ENCODE results near the gene EPHA3.

EPHA3 gene

GRCh38 chr3:89180334-89180733, 72.9 kb downstream of the EPHA3 start:
- Histone ChIP-seq H3K27ac (replicated peaks; ENCODE audit: low read length) (no peak overlapping the region), H4K8ac (ENCODE audit: low read depth, low read length) (no peak overlapping the region), H2BK5ac (ENCODE audit: low read length) (no peak overlapping the region), H2BK120ac (ENCODE audit: low read depth, low read length) (no peak overlapping the region), H3K9me3 (replicated peaks in 1 of 2; ENCODE audit: control insufficient read depth in 2 of 2, insufficient read depth in 1 of 2, low read depth in 1 of 2, low read length in 2 of 2) (no peaks in the 10 kb centered on the region), H3K4me2 (ENCODE audit: insufficient read depth, low read length, poor library complexity, severe bottlenecking) (no peak overlapping the region), H3K23ac (ENCODE audit: low read depth, low read length, poor library complexity) (no peak overlapping the region), H3K4me3 (ENCODE audit: low read length in 2 of 2) (no peak overlapping the region), H3K36me3 (replicated peaks in 1 of 2; ENCODE audit: control insufficient read depth in 2 of 2, insufficient read depth in 2 of 2, low read length in 2 of 2) (no peaks in the 10 kb centered on the region), H3K4me1 (ENCODE audit: control insufficient read depth in 2 of 2, insufficient read depth in 1 of 2, low read depth in 1 of 2, low read length in 2 of 2) (peaks cover 0 to 17% of the 10 kb centered on the region in 2 donors), H2AK5ac (ENCODE audit: low read depth, low read length) (no peak overlapping the region), H3K27me3 (ENCODE audit: control insufficient read depth in 3 of 3, insufficient read depth in 3 of 3, low read depth in 1 of 3, low read length in 3 of 3) (no peaks in the 10 kb centered on the region), H3K79me1 (ENCODE audit: low read depth, low read length) (no peaks in the 10 kb centered on the region), H2BK15ac (ENCODE audit: low read length) (no peak overlapping the region), H3K4ac (ENCODE audit: low read length) (no peak overlapping the region), H3K18ac (ENCODE audit: low read length) (no peak overlapping the region), H4K91ac (ENCODE audit: low read depth, low read length, poor library complexity) (no peak overlapping the region), H2AFZ (ENCODE audit: low read length) (no peak overlapping the region), H3K9ac (ENCODE audit: low read depth, low read length, poor library complexity) (no peak overlapping the region), H3K14ac (ENCODE audit: low read length) (no peak overlapping the region), H2BK12ac (ENCODE audit: low read length) (no peak overlapping the region)
- WGBS, 2 donors (ENCODE audit: extremely low coverage in 2 of 2, insufficient read length in 2 of 2, insufficient replicate concordance in 1 of 2) = no CpG with 5 or more reads among the region's 2 CpGs
- DNase-seq (ENCODE audit: low spot score) = no peak

- Histone ChIP-seq H3K4ac (ENCODE audit: low read length) (no peak overlapping the region), H3K79me1 (ENCODE audit: low read depth, low read length) (no peaks in the 10 kb centered on the region), H3K14ac (ENCODE audit: low read length) (no peak overlapping the region), H2AFZ (ENCODE audit: low read length) (no peak overlapping the region), H3K9me3 (replicated peaks in 1 of 2; ENCODE audit: control insufficient read depth in 2 of 2, insufficient read depth in 1 of 2, low read depth in 1 of 2, low read length in 2 of 2) (no peaks in the 10 kb centered on the region), H3K36me3 (replicated peaks in 1 of 2; ENCODE audit: control insufficient read depth in 2 of 2, insufficient read depth in 2 of 2, low read length in 2 of 2) (no peaks in the 10 kb centered on the region), H2AK5ac (ENCODE audit: low read depth, low read length) (no peak overlapping the region), H4K8ac (ENCODE audit: low read depth, low read length) (no peak overlapping the region), H2BK120ac (ENCODE audit: low read depth, low read length) (no peak overlapping the region), H3K4me1 (ENCODE audit: control insufficient read depth in 2 of 2, insufficient read depth in 1 of 2, low read depth in 1 of 2, low read length in 2 of 2) (peaks cover 0 to 19% of the 10 kb centered on the region in 2 donors), H2BK15ac (ENCODE audit: low read length) (no peak overlapping the region), H3K4me2 (ENCODE audit: insufficient read depth, low read length, poor library complexity, severe bottlenecking) (no peak overlapping the region), H4K91ac (ENCODE audit: low read depth, low read length, poor library complexity) (no peak overlapping the region), H2BK12ac (ENCODE audit: low read length) (no peak overlapping the region), H2BK5ac (ENCODE audit: low read length) (no peak overlapping the region), H3K23ac (ENCODE audit: low read depth, low read length, poor library complexity) (no peak overlapping the region), H3K18ac (ENCODE audit: low read length) (no peak overlapping the region), H3K4me3 (ENCODE audit: low read length in 2 of 2) (no peak overlapping the region), H3K27ac (replicated peaks; ENCODE audit: low read length) (no peak overlapping the region), H3K27me3 (ENCODE audit: control insufficient read depth in 3 of 3, insufficient read depth in 3 of 3, low read depth in 1 of 3, low read length in 3 of 3) (no peaks in the 10 kb centered on the region), H3K9ac (ENCODE audit: low read depth, low read length, poor library complexity) (no peak overlapping the region)
- WGBS, 2 donors (ENCODE audit: extremely low coverage in 2 of 2, insufficient read length in 2 of 2, insufficient replicate concordance in 1 of 2) = no CpG with 5 or more reads among the region's 1 CpG
- no peak for DNase-seq (ENCODE audit: low spot score)
These were observed 74.6 kb downstream of the EPHA3 start for GRCh38 chr3:89182056-89182455.

DNA sequence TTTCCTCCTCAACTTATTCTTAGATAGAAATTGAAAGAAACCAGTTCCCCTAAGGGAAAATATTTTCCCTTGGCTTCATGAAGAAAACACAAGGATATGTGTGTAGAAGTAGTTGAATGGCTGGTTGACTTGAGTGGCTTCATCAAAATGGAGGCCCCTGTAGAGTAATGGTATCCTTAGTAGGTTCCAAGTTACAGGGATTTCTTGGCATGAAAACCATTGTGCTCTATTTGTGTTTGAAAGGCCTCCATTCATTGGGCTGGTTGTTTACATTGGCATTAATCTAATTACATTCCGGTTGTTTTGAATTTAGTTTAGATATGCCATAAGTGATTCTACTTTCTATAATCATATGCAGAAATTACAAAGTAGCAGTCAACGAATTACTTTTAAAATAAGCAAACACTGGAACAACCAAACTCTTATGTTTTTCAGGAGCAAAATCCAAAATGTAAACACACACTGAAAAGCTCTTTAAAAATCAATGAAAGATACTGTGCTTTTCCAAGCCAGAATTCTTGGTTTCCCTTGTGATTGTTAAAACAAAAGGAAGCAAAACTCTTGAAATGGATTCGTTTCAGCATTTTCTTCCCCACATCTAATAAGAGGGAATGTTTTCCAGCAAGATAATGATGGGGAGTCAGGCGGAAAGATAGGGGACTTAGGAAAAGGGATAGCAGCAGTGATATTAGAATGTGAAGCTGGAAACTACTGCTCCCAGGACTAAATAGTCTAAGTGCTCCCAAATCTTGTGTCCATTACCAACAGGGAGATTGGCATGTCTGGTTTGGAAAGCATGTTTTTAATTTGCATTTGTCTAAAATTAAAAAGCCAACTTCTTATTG, 77.0 kb downstream of the EPHA3 start:
- no CpG with 5 or more reads among the region's 4 CpGs for WGBS, 2 donors (ENCODE audit: extremely low coverage in 2 of 2, insufficient read length in 2 of 2, insufficient replicate concordance in 1 of 2)
- H3K4ac ChIP-seq (ENCODE audit: low read length) = no peak overlapping the region
- no peak overlapping the region for H4K8ac ChIP-seq (ENCODE audit: low read depth, low read length)
- H3K9ac ChIP-seq (ENCODE audit: low read depth, low read length, poor library complexity) = no peak overlapping the region
- no peak overlapping the region for H2BK15ac ChIP-seq (ENCODE audit: low read length)
- H2AK5ac ChIP-seq (ENCODE audit: low read depth, low read length) = no peak overlapping the region
- H3K4me1 ChIP-seq (ENCODE audit: control insufficient read depth in 2 of 2, insufficient read depth in 1 of 2, low read depth in 1 of 2, low read length in 2 of 2) = peaks cover 0 to 13% of the 10 kb centered on the region in 2 donors
- no peaks in the 10 kb centered on the region for H3K9me3 ChIP-seq (replicated peaks in 1 of 2; ENCODE audit: control insufficient read depth in 2 of 2, insufficient read depth in 1 of 2, low read depth in 1 of 2, low read length in 2 of 2)
- no peak overlapping the region for H3K27ac ChIP-seq (replicated peaks; ENCODE audit: low read length)
- no peak overlapping the region for H3K14ac ChIP-seq (ENCODE audit: low read length)
- no peak overlapping the region for H3K23ac ChIP-seq (ENCODE audit: low read depth, low read length, poor library complexity)
- H3K18ac ChIP-seq (ENCODE audit: low read length) = no peak overlapping the region
- no peak overlapping the region for H3K4me3 ChIP-seq (ENCODE audit: low read length in 2 of 2)
- no peak overlapping the region for H3K4me2 ChIP-seq (ENCODE audit: insufficient read depth, low read length, poor library complexity, severe bottlenecking)
- no peaks in the 10 kb centered on the region for H3K79me1 ChIP-seq (ENCODE audit: low read depth, low read length)
- H2BK12ac ChIP-seq (ENCODE audit: low read length) = no peak overlapping the region
- H3K36me3 ChIP-seq (replicated peaks in 1 of 2; ENCODE audit: control insufficient read depth in 2 of 2, insufficient read depth in 2 of 2, low read length in 2 of 2) = no peaks in the 10 kb centered on the region
- H2BK120ac ChIP-seq (ENCODE audit: low read depth, low read length) = no peak overlapping the region
- H2AFZ ChIP-seq (ENCODE audit: low read length) = peak overlapping the region; percentile 37
- H2BK5ac ChIP-seq (ENCODE audit: low read length) = no peak overlapping the region
- no peak overlapping the region for H4K91ac ChIP-seq (ENCODE audit: low read depth, low read length, poor library complexity)
- H3K27me3 ChIP-seq (ENCODE audit: control insufficient read depth in 3 of 3, insufficient read depth in 3 of 3, low read depth in 1 of 3, low read length in 3 of 3) = no peaks in the 10 kb centered on the region
- no peak for DNase-seq (ENCODE audit: low spot score)

DNA sequence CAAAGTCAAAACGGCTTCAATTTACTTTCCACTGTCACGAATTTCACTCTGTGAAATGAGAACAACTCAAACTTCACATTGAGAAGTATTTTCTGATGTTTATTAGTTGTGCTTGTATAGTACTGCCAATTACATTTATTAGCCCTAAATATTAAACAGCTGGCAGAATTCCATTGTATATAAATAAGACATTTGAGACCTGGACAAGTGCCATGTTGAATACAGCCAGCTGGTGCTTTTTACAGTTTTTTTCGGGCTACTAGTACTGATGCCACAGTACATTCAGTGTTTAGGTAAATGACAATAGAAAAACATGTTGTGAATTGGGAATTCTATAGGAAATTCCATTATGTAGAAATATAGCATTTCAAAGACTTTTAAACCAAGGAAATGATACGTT, 79.0 kb downstream of the EPHA3 start:
- Histone ChIP-seq H2AK5ac (ENCODE audit: low read depth, low read length) (no peak overlapping the region), H3K4ac (ENCODE audit: low read length) (no peak overlapping the region), H3K14ac (ENCODE audit: low read length) (no peak overlapping the region), H3K9ac (ENCODE audit: low read depth, low read length, poor library complexity) (no peak overlapping the region), H3K4me1 (ENCODE audit: control insufficient read depth in 2 of 2, insufficient read depth in 1 of 2, low read depth in 1 of 2, low read length in 2 of 2) (peaks cover 0 to 2% of the 10 kb centered on the region in 2 donors), H3K4me3 (ENCODE audit: low read length in 2 of 2) (no peak overlapping the region), H2BK120ac (ENCODE audit: low read depth, low read length) (no peak overlapping the region), H3K79me1 (ENCODE audit: low read depth, low read length) (no peaks in the 10 kb centered on the region), H2AFZ (ENCODE audit: low read length) (no peak overlapping the region), H2BK15ac (ENCODE audit: low read length) (no peak overlapping the region), H3K18ac (ENCODE audit: low read length) (no peak overlapping the region), H3K9me3 (replicated peaks in 1 of 2; ENCODE audit: control insufficient read depth in 2 of 2, insufficient read depth in 1 of 2, low read depth in 1 of 2, low read length in 2 of 2) (no peaks in the 10 kb centered on the region), H3K4me2 (ENCODE audit: insufficient read depth, low read length, poor library complexity, severe bottlenecking) (no peak overlapping the region), H3K36me3 (replicated peaks in 1 of 2; ENCODE audit: control insufficient read depth in 2 of 2, insufficient read depth in 2 of 2, low read length in 2 of 2) (no peaks in the 10 kb centered on the region), H4K8ac (ENCODE audit: low read depth, low read length) (no peak overlapping the region), H3K23ac (ENCODE audit: low read depth, low read length, poor library complexity) (no peak overlapping the region), H4K91ac (ENCODE audit: low read depth, low read length, poor library complexity) (no peak overlapping the region), H2BK12ac (ENCODE audit: low read length) (no peak overlapping the region), H3K27me3 (ENCODE audit: control insufficient read depth in 3 of 3, insufficient read depth in 3 of 3, low read depth in 1 of 3, low read length in 3 of 3) (no peaks in the 10 kb centered on the region), H3K27ac (replicated peaks; ENCODE audit: low read length) (no peak overlapping the region), H2BK5ac (ENCODE audit: low read length) (no peak overlapping the region)
- no CpG with 5 or more reads among the region's 4 CpGs for WGBS, 2 donors (ENCODE audit: extremely low coverage in 2 of 2, insufficient read length in 2 of 2, insufficient replicate concordance in 1 of 2)
- DNase-seq (ENCODE audit: low spot score) = no peak

Data from neuronal stem cell (in vitro differentiated cells).